Neural cell (in vitro differentiated cells): ENCODE results near the gene ZBTB7C. TPM values are rescaled to one million over a fixed set of nuclear protein-coding genes. Genes with fewer than 3 reads are reported as not detected.

Source experiments
- H2AFZ ChIP-seq: fragments of 200-600, 300-800 bp; sonication (generic), shearing (Covaris generic); 2 replicates; pipeline ENCODE4 v1.6.0; 2014; ENCODE audit warnings: low read depth, mild to moderate bottlenecking, antibody characterized with exemption, low read length, moderate library complexity
- H3F3A ChIP-seq: fragments of 200-600 bp; shearing (Covaris generic); 2 replicates; pipeline ENCODE4 v1.6.1; 2016; ENCODE audit warnings: mild to moderate bottlenecking, moderate library complexity, mixed read lengths, antibody characterized with exemption, low read length; ENCODE audit not compliant: insufficient read depth, poor library complexity, severe bottlenecking
- H3K27ac ChIP-seq: fragments of 200-600, 300-800 bp; sonication (generic), shearing (Covaris generic); 2 replicates; pipeline ENCODE4 v1.5.1; 2014; ENCODE audit warnings: mild to moderate bottlenecking, low read length, moderate library complexity
- H3K27me3 ChIP-seq: fragments of 300-800, 200-600 bp; sonication (generic), shearing (Covaris generic); 2 replicates; pipeline ENCODE4 v1.6.0; 2014; ENCODE audit warnings: mild to moderate bottlenecking, low read depth, low read length, moderate library complexity; ENCODE audit not compliant: insufficient read depth
- H3K36me3 ChIP-seq: fragments of 300-800, 200-600 bp; sonication (generic), shearing (Covaris generic); 2 replicates; pipeline ENCODE4 v1.5.1; 2014; ENCODE audit warnings: mild to moderate bottlenecking, antibody characterized with exemption, low read length, moderate library complexity; ENCODE audit not compliant: insufficient read depth
- H3K4me2 ChIP-seq: fragments of 300-800, 200-600 bp; sonication (generic), shearing (Covaris generic); 2 replicates; pipeline ENCODE4 v1.6.0; 2014; ENCODE audit warnings: mild to moderate bottlenecking, low read length
- H3K4me3 ChIP-seq: fragments of 300-800, 200-600 bp; sonication (generic), shearing (Covaris generic); 2 replicates; pipeline ENCODE4 v1.5.1; 2014; ENCODE audit warnings: mild to moderate bottlenecking, low read length, moderate library complexity
- H3K79me2 ChIP-seq: fragments of 200-600 bp; shearing (Covaris generic); replicated peaks from 2 replicates; pipeline ENCODE4 v1.6.0; 2014; ENCODE audit warnings: mild to moderate bottlenecking, low read length, moderate library complexity; ENCODE audit not compliant: insufficient read depth
- H3K9ac ChIP-seq: fragments of 300-800, 200-600 bp; sonication (generic), shearing (Covaris generic); 2 replicates; pipeline ENCODE4 v1.6.1; 2016; ENCODE audit warnings: mild to moderate bottlenecking, low read length, mixed read lengths
- H3K9me2 ChIP-seq: fragments of 200-600 bp; shearing (Covaris generic); 2 replicates; pipeline ENCODE4 v1.6.1; 2016; ENCODE audit warnings: mild to moderate bottlenecking, low read length, mixed read lengths; ENCODE audit not compliant: insufficient read depth
- H3K9me3 ChIP-seq: fragments of 200-600, 300-800 bp; sonication (generic), shearing (Covaris generic); 2 replicates; pipeline ENCODE4 v1.6.1; 2016; ENCODE audit warnings: mild to moderate bottlenecking, mixed run types, low read length, moderate library complexity, mixed read lengths
- H4K20me1 ChIP-seq: fragments of 200-600 bp; shearing (Covaris generic); 2 replicates; pipeline ENCODE4 v1.6.1; 2016; ENCODE audit warnings: mild to moderate bottlenecking, mixed run types; ENCODE audit not compliant: insufficient read depth
- CTCF ChIP-seq: fragments of 450-650 bp; IDR thresholded peaks from 2 replicates; pipeline ENCODE4 v1.5.1; 2014; ENCODE audit warnings: antibody characterized with exemption, mild to moderate bottlenecking, moderate library complexity; ENCODE audit not compliant: poor library complexity, severe bottlenecking
- EP300 ChIP-seq: fragments of 450-650 bp; conservative IDR thresholded peaks from 2 replicates; pipeline ENCODE4 v1.6.1; 2014; ENCODE audit warnings: antibody characterized with exemption, mild to moderate bottlenecking, moderate library complexity; ENCODE audit not compliant: poor library complexity, severe bottlenecking
- EZH2 ChIP-seq: fragments of 200-600, 300-800 bp; shearing (Covaris generic), sonication (generic); IDR thresholded peaks from 2 replicates; pipeline ENCODE4 v1.6.1; 2014; ENCODE audit warnings: antibody characterized with exemption, low read length, borderline replicate concordance, mild to moderate bottlenecking; ENCODE audit not compliant: insufficient read depth, poor library complexity, severe bottlenecking
- MXI1 ChIP-seq: fragments of 450-650 bp; conservative IDR thresholded peaks from 2 replicates; pipeline ENCODE4 v1.6.1; 2014; ENCODE audit warnings: antibody characterized with exemption, mild to moderate bottlenecking; ENCODE audit not compliant: poor library complexity, severe bottlenecking
- POLR2AphosphoS5 ChIP-seq: IDR thresholded peaks from 2 replicates; pipeline ENCODE4 v1.6.1; 2012
- RAD21 ChIP-seq: fragments of 450-650 bp; conservative IDR thresholded peaks from 2 replicates; pipeline ENCODE4 v1.6.1; 2014; ENCODE audit warnings: antibody characterized with exemption, mild to moderate bottlenecking, moderate library complexity
- REST ChIP-seq: IDR thresholded peaks from 2 replicates; pipeline ENCODE4 v1.6.1; 2012; ENCODE audit warnings: borderline replicate concordance
- SMC3 ChIP-seq: fragments of 450-650 bp; conservative IDR thresholded peaks from 2 replicates; pipeline ENCODE4 v1.6.1; 2014; ENCODE audit warnings: antibody characterized with exemption, mild to moderate bottlenecking, moderate library complexity; ENCODE audit not compliant: poor library complexity
- TAF1 ChIP-seq: IDR thresholded peaks from 2 replicates; pipeline ENCODE4 v1.6.1; 2012; ENCODE audit warnings: low read depth
- polyA plus RNA-seq: library from polyadenylated mRNA; depleted of rRNA; stranded (reverse); fragments of >200 nt; gene quantifications from 2 replicates; pipeline ENCODE4 v1.2.3, GENCODE V29; 2014

ZBTB7C gene
- polyA plus RNA-seq, 1 donor from 2014 or later = 2.4 TPM

GRCh38 chr18:48371854-48372602 is 37.2 kb downstream of the ZBTB7C start:
- Histone ChIP-seq H3K9me2 (no peaks in the 10 kb centered on the region), H3K36me3 (no peaks in the 10 kb centered on the region), H4K20me1 (no peaks in the 10 kb centered on the region), H3K4me2 (no peak overlapping the region), H3K9ac (no peak overlapping the region), H3K27ac (no peak overlapping the region), H3F3A (no peaks in the 10 kb centered on the region), H3K79me2 (no peaks in the 10 kb centered on the region), H3K27me3 (no peaks in the 10 kb centered on the region), H3K4me3 (no peak overlapping the region), H2AFZ (no peak overlapping the region), H3K9me3 (no peaks in the 10 kb centered on the region)
- TF ChIP-seq RAD21 (no peak), SMC3 (no peak), CTCF (no peak), EP300 (no peak), POLR2AphosphoS5 (no peak), TAF1 (no peak), REST (no peak), MXI1 (no peak)

- Histone ChIP-seq H3K9ac (no peak overlapping the region), H4K20me1 (no peaks in the 10 kb centered on the region), H3K27me3 (no peaks in the 10 kb centered on the region), H3K4me3 (no peak overlapping the region), H3K4me2 (no peak overlapping the region), H3K9me2 (no peaks in the 10 kb centered on the region), H3K79me2 (no peaks in the 10 kb centered on the region), H3K36me3 (no peaks in the 10 kb centered on the region), H3F3A (no peaks in the 10 kb centered on the region), H2AFZ (no peak overlapping the region), H3K27ac (no peak overlapping the region), H3K9me3 (peaks cover 4% of the 10 kb centered on the region)
- TF ChIP-seq MXI1 (no peak), TAF1 (no peak), CTCF (no peak), POLR2AphosphoS5 (no peak), REST (no peak), RAD21 (no peak), EZH2 (no peak), SMC3 (no peak), EP300 (no peak)
Observed at GRCh38 chr18:48367557-48367956, 41.6 kb downstream of the ZBTB7C start.
